HG02588 (cell line): ENCODE results near the gene AP3D1.
"Not testable (repeated sequence)": the region's sequence is repeated elsewhere in the genome, so short reads cannot be mapped to it uniquely, and the experiment has no call there.

Experiments used
- ATAC-seq: cut with Tn5 transposase; IDR thresholded peaks from one replicate; pipeline ENCODE4 v1.9.1; 2021; ENCODE audit warnings: mild to moderate bottlenecking, moderate library complexity; ENCODE audit not compliant: unreplicated experiment

AP3D1 gene

DNA sequence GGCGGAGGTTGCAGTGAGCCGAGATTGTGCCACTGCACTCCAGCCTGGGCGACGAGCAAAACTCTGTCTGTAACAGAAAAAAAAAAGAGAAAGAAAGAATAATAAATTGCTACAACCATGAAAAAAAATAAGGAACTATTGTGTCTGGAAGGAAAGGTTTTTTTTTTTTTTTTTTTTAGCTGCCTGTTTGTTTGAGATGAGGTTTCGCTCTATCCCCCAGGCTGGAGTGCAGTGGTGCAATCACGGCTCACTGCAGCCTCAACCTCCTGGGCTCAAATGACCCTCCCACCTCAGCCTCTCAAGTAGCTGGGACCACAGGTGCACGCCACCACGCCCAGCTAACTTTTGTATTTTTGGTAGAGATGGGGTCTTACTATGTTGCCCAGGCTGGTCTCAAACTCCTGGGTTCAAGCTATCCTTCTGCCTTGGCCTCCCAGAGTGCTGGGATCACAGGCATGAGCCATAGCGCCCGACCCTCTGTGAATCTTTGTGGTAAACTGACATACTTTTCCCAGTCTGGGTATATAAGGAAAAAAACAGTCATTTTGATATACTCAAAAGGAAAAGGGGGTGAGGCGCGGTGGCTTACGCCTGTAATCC, 59.3 kb downstream of the AP3D1 start:
- not testable (repeated sequence) for ATAC-seq

DNA sequence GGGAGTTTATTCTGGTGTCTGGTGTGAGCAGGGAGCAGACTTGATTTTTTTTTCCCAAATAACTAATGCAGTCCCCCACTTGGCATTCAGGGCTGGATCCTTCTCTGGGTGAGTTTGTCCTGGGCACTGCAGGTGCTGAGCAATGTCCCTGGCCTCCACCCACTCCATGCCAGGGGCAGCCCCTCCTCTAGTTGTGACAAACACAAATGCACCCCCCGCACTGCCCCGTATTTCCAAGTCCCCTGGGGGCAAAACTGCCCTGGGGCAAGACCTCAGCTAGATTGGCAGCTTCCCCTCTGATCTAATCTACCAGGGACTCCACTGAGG, 61.7 kb downstream of the AP3D1 start:
- no peak for ATAC-seq

DNA sequence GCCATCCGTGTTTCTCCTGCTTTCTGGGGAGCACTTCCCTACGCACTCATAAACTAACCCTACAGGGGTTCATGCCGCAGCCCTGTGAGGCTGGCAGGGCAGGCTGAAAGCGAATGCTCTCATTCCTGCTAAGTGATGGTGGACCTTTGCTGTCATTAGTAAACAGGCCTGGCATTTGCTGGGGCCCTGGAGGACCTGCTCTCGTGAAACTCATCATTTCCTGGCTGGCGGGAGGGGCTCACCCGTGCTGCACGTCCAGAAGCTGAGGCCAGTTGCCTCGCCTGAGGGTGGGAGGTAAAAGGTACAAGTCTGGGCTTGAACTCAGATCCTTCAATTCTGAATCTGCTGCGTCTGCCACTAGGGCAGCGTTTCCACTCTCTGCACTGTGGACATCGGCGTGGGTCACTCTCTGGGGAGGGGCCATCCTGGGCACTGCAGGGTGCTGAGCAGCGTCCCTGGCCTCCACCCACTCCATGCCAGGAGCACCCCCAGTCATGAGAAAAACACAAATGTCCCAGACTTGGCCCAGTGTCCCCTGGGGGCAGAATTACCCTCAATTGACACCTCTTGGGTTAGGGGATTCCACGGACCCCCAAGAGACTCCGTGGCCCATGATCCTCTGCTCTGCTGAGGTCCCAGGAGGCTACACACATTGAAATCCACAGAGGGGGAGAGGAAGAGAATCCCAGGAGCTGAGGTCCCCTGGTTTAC, 62.2 kb downstream of the AP3D1 start:
- no peak for ATAC-seq

DNA sequence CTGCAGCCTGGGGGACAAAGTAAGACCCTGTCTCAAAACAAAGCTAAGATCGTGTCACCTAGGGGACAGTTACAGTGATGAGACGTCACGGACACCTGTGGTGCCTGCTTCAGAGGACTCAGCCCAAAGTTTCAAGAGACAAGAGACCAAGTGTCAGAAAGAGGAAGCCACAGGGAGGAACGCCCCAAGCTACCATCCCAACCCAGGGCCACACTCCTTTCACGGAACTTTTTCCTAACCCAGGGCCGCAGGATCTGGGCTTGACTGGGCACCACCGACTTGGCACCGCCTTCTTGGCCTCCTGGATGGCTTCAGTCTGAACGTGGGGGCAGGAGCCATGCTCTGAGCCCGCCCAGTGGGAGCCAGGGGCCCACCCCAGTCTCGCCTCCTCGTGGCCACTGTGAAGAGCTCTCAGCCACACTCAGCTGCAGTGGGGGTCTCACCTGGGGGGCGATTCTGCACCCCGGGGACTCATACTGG, 63.7 kb downstream of the AP3D1 start:
- ATAC-seq, result no peak

DNA sequence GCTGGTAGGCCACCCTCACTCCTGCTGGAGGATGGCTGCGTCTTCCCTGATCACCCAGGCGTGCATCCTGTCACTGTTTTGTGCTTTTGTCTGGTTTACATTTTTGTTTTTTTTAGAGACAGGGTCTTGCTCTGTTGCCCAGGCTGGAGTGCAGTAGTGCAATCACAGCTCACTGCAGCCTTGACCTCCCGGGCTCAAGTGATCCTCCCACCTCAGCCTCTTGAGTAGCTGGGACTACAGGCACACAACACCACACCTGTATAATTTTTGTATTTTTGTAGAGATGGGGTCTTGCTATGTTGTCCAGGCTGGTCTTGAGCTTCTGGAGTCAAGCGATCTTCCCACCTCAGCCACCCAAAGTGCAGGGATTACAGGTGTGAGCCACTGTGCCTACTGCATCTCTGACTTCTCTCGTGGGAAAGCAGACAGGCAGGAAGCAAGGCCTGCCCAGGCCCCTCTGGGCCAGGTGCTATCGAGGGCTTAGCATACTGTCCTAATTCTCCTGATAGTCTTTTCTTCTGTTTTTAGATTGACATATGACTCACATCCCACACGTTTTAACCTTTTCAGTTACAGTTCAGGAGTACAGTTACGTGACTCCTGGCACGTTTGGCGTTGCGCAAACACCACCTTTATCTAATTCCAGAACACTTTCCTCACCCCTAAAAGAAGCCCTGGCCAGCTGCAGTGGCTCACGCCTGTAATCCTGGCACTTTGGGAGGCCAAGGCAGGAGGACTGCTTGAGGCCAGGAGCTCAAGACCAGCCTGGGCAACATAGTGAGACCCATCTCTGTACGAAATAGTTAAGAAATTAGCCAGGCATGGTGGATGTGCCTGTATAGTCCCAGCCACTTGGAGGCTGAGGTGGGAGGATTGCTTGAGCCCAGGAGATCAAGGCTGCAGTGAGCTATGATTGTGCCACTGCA, 64.4 kb downstream of the AP3D1 start:
- ATAC-seq, result not testable (repeated sequence)

DNA sequence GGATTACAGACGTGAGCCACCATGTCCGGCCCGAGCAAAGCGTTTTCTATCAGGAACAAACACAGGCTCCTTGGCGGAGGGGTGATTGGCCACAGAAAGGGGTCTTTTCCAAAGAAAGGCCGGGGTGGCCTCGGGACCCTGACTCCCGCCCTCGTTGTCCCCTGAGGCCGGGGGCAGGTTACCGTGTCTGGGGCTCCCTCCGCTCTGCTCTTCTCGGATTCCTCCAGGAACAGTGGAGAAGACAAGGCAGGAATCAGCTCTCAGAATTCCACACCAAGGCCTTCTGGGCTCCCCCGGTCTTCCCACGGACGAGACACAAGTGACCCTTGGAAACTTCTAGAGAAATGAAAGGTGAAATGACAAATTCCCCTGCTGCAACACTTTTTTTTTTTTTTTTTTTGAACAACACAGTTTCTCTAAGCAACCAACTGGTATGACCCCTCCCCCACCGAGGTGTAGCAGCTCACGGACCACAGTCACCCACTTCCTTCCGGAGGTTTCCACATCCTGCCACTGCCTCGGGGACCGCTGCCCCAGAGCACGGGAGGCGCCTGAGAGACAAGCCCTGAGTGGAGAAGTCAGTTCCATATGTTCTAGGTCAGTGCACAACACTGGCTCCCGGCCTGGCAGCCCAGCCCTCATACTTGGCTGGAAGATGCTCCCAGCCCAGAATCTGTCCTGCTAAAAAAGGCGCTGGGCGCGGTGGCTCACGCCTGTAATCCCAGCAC, 66.2 kb downstream of the AP3D1 start:
- ATAC-seq, result peak; percentile 28

DNA sequence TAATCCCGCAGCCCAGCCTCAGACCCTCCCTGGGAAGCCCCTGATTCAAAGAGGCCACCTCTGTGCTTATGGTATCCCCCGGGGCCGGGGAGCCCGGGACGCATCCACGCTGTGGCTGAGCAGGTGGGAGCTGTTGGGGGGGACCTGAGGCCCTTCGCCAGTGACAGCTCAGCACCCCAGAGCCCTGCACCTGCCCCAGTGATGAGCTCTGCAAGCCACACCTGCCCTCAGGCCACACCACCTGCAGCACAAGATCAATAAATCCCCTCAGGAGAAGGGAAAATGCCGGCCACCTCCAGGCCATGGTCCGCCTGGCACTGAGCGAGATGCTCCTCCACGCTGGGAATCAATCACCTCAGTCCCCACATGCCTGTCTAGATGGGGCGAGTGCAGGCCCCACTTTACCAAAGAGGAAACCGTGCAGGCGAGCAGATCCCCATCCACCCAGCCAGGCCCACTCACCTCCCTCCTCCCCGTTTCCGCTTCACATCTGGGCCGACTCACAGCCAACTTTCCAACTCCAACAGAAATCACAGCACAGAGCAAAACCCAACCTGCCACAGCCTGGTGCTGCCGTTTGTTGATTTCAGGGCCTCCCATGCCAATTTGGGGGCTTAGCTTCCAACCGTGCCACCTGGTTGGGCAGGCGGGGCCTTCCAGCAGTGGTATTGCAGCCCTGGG, 68.1 kb downstream of the AP3D1 start:
- ATAC-seq, result no peak

DNA sequence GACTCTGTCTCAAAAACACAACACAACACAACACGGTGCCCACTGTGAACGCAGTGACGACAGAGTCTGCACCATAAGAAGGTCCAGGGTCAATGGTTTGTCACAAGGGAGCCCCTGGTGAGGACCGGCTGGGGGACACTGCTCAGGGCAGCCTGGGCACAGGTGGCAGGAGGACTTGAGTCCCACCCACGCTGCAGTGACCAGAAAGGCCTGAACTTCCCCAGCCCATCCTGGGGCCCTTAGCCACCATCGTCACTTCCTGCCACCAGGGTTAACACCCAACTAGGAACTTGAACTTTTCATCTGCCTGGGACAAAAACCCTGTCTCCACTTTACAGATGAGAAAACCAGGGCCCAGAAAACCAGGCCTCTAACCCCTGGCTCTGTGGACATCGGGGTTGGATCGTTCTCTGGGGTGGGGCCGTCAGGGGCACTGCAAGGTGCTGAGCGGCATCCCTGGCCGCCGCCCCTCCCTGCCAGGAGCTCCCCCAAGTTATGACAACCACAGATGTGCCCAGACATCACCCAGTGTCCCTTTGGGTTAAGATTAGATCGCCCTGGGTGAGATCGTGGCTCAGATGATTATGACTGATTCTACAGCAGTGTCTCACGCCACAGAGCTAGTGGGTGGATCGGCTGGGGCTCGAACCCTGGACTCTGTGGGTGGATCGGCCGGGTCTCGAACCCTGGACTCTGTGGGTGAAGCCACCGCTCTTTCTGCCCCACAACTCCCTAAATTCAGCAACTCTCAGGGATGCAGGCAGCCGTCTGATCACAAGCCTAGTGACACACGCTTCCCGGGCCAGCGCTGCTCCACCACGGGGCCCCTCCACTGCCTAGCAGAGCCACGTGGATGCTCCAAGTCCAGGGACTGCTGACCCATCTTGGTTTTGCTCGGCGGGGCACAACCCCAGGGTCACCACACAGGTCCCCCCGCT, 69.2 kb downstream of the AP3D1 start:
- no peak for ATAC-seq

DNA sequence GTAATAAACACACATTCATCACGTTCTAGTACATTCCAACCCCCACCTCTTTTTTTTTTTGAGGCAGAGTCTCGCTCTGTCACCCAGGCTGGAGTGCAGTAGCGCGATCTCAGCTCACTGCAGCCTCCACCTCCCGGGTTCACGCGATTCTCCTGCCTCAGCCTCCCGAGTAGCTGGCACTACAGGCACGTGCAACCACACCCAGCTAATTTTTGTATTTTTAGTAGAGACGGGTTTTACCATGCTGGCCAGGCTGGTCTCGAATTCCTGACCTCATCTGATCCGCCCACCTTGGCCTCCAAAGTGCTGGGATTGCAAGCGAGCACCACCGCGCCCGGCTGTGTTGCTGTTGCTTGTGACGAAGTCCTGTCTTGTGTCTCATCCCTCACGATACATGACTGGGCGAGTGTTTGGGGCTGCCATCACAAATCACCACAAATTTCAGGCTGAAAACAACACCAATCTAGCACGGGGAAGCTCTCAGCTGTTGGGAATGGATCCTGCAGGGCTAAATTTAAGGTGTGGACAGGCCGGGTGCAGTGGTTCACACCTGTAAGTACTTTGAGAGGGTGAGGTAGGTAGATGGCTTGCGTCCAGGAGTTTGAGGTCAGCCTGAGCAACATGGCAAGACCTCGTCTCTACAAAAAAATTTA, 70.9 kb downstream of the AP3D1 start:
- no peak for ATAC-seq

DNA sequence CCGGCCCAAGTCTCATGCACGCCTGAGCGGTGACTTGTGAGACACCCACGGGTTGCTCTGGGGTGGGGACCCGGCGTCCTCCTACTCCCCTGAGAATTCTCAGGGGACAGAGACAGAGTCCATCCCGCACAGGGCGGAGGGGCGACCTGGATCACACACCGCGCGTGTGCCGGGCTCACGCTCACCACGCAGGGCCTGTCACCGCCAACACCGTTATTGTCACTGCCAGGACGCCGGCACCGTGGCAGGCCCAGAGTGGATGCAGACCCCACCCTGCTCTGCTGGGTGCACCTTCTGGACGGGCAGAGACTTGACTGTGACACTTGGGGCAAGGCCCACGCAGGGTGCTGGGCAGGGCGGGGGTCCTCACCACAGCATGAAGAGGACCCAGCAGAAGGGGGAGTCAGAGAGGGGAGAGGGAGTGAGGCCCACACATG, 71.5 kb downstream of the AP3D1 start:
- ATAC-seq, result no peak

DNA sequence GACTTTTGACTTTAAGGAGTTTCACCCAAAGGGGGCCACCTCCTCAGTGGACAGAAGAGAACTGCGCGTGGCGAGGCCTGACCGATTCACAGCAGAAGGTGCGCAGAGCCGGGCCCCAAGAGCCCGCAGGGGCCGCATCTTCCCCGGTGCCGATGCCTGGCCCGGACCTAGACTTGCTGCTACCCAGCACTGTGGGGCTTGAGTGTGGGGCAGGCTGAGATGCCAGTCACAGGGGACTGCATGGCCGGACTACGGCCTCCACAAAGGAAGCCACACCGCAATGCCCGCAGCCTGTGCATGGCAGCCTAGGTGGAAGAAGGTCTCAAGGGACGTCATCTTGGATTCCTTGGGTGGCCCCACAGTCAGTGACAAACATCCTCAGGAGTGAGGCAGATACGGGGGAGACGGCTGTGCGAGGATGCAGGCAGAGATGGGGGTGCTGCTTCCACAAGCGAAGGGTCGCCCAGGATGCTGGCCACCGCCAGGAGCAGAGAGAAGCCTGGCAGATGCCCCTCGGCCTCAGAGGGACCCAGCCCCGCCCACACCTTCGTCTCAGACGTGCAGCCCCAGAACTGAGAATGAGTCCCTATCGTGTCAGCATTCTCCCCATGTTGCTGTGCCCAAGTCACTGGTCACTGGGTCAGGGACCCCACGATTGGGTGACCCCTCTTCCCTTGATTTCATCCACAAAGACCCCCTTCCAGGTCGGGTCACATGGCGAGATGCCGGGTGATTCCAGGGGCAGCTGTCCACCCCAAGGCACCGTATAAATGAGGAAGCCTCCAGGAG, 72.1 kb downstream of the AP3D1 start:
- no peak for ATAC-seq

DNA sequence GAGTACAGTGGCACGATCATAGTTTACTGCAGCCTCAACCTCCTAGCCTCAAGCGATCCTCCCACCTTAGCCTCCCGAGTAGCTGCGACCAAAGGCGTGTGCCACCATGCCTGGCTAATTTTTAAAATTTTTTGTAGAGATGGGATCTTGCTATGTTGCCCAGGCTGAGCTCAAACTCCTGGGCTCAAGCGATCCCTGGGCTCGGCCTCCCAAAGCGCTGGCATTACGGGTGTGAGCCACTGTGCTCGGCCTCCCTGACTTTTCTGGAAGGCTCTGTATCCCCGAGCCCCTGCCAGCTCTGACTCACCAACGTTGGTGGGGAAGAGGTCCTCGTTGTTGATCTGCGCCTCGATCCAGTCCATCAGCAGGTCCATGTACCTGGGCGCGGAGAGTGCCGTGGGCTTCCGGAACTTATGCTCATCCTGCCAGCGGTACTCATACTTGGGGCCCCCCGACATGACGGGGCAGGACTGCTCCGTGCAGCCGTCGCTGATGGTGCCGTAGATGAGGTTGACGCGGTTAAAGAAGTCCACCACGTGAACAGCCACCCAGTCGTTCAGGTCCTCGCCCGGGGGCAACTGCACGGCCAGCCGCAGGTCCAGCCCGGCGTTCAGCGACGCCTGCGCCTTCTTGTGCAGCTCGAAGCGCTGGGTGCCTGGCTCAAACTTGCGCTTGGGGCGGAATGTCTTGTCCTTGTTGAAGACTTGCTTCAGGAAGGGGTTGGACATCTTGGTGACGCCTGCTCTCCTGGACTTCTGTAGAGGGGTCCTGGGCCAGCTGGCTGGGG, 73.3 kb downstream of the AP3D1 start:
- no peak for ATAC-seq

DNA sequence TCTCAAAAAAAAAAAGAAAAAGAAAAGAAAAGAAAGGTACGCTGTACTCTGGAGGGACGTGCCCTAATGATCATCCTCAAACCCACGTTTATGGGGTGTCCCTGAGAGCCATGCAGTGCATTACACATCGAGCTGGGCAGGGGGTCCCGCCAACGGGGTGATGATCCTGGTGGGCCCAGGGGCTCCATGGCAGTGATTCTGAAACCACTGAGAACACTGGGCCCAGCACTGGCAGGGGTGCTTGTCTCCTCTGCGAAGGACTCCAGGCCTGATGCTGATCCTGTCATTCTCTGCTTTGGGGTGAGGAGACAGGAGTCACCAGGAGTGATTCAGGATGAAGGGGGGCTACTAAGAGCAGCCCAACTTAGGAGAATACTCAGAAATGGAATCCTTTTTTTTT, 74.0 kb downstream of the AP3D1 start:
- no peak for ATAC-seq

DNA sequence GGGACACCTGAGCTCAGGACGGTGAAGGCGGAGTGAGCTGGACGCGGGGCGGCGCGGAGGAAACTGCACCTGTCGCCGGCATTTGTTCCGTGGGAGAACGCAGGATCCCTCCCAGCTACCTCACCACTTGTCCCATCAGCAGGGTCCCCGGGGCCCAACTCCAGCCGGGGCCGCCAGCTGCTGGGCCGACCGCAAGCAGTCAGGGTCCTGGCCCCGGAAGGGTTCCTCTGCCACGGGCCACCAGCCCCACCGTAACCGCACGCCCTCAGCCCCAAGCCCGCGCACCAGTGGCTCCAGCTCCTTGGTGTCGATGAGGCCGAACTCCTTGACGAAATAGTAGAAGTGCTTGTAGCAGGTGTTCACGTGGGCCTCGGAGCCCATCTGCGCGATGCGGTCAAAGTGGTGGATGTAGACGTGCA, 74.8 kb downstream of the AP3D1 start:
- no peak for ATAC-seq

DNA sequence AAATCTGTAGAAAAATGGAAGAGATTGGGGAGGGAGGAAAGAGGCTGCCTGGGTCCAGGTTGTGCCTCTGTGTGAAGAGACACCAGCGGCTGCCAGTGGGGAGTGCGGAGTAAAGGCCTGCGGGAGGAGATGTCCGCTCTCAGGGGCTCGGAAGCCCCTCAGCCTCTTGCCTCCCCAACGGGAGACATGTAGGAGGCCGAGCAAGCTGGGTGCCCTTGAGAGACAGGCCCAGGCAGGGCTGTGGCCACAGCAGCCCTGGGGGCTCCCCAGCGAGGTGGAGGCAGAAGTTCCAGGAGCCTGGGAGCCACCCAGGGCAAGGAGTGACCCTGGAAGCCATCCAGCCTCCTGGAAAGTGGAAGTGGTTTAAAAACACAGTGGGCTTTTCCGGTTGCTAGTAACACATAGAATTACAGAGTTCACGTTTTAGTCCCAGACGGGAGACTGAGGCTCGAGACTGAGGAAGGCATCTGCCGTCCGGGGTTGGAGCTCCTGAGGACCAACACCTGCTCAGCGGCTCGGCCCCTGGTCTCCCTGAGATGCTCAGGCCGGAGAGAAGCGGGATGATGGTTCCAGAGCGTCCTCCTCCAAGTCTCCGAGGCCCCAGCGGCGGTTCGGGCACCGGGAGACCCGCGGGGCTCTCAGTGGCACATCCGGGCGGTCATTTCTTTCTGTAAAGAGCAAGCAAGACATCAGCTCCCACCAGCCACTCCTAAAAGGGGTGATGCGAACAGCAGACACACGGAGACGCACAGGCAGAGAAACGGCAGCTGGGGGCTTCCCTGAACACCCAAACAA, 78.4 kb downstream of the AP3D1 start:
- ATAC-seq, result no peak

DNA sequence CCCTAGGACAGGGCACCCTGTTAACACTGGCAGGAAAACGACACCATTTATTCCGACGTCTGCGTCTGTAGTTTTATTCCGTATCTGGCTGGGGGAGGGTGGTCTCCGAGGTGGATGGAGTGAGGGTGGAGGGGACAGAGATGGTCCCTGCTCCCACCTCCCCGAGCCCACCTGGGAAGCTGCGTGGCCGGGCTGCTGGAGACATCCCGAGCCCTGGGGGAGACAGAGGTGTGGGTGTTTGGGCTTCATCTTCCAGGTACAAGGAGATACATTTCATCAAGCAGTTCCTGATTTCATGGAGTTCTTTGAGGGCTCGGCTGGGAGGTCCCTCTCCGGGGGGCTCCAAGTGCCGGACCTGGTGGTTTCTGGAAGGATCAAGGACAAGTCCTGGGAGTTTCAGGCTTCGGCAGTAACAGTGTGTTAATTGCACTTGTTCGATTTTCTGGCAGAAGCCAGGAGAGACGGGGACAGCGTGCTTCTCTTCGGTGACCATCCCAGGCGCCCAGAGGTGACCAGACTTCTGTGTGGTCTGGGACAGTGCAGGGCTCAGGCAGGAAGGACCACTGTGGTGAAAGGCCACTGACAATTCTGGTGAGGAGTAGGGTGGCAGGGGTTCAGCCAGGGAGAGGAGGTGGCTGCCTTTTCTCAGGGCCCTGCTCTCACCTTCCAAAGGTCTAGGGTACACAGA, 80.2 kb downstream of the AP3D1 start:
- ATAC-seq, result no peak
